DMS 273 treated with DMSO at 0.1 percent for 48 hours (cell line): ENCODE measurements around the gene SAE1.

Experiments used
- DNase-seq: peaks from one replicate; lab custom pipeline; 2025; lab: John Stamatoyannopoulos, UW

SAE1 gene

DNA sequence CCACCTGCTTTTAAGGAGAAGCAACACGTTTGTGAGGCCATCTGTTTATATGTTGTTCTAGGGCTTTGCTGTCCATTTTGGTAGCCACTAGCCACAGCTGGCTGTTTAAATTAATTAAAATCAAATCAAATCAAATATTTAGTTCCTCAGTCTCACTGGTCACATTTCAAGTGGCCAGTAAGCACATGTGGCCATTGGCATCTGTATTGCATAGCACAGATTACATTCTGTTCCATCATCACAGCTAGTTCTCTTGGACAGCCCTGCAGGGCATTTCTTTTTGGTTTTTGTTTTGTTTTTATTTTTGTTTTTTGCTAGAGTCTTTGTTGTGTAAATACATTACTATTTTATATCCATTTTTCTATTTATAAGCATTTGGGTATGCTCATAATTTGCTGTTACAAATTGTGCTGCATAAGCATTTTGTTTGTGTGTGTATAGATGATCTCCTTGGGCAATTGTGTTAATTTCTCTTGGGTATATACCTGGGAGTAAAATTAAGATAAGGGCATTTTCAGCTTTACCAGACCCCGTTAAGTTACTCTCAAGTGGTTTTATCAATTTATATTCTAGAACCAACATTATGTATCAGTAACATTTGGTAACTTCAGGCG is 31.3 kb downstream of the SAE1 start:
- no peak for DNase-seq

DNA sequence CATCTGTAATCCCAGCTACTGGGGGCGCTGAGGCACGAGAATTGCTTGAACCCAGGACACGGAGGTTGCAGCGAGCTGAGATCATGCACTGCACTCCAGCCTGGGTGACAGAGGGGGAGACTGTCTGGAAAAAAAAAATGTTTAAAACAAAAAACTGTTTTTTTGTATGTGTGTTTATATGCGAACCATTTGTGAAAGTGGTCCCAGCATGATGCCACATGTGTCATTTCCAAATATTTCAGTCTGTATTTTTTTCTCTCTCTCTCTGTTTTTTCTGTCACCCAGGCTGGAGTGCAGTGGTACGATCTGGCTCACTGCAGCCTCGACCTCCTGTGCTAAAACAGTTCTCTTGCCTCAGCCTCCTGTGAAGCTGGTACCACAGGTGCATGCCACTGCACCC is 37.4 kb downstream of the SAE1 start:
- DNase-seq: no peak

DNA sequence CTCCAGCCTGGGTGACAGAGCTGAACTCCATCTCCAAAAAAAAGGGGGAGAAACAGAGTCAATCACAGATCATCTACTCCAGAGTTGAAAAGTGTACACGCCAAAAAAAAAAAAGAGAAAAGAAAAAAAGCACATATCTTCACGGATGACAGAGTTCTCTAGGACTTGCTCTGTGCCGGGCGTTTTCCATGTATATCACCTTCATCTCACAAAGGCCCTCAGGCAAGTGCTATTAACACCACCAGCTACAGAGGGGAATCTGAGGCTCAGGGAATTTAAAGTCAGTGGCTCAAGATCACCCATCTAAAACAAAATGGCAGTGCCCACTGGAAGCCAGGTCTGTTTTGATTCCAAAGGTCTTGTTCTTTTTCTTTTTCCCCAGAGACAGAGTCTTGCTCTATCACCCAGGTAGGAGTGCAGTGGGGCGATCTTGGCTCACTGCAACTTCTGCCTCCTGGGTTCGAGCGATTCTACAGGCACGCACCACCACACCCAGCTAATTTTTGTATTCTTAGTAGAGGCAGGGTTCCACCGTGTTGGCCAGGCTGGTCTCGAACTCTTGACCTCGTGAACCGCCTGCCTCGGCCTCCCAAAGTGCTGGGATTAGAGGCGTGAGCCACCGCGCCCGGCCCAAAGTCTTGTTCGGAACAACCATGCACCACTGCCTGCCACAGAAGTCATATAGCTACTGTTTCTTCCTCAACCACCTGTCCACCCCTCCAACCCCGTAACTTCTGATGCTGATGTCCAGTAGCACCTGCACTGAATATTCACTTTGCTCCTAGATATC is 42.2 kb downstream of the SAE1 start:
- no peak for DNase-seq

DNA sequence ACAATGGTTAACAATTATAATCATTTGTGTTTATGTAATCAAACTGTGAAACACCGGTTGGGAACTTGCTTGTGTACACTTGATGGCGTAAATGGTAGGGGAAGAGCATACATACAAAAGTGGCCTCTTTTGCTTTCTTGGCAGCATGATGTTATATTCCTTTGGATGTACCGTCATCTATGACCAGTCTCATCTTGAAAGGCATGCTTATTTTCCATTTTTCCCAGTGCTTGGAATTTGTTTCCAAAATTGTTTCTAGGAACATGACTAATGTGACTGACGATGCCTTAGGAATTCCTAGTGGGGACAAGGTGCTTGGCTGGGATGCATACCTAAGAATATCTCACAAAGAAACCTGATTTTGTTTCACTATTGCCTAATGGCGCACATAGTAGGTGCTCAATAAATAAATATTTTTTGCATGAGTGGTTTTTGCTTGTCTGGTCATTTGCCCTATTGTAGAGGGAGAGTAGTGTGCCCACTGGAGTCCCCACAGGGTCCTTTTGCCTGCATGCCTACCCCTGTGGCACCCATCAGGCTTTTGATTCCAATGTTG is 45.5 kb downstream of the SAE1 start:
- DNase-seq: no peak

DNA sequence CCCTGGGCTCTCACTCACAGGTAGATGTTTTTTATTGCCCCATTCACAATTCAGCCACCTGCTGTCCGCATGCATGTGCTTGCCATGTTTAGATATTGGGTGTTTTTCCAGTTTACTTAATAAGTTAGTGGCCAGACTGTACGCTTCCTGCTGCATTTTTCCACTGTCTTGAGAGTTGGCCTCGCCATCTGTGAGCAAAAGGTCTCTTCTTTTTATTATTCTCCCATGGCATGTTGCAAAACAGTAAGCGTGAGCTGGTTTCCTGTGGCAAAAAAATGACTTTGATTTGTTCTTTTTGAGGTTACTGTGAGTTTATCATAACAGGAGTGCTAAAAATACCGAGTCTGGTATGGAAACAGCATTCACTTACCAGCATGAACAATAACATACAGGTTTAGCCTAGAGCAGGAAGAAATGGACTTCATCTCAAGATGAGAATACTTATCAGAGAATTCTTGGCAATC is 46.0 kb downstream of the SAE1 start:
- no peak for DNase-seq

DNA sequence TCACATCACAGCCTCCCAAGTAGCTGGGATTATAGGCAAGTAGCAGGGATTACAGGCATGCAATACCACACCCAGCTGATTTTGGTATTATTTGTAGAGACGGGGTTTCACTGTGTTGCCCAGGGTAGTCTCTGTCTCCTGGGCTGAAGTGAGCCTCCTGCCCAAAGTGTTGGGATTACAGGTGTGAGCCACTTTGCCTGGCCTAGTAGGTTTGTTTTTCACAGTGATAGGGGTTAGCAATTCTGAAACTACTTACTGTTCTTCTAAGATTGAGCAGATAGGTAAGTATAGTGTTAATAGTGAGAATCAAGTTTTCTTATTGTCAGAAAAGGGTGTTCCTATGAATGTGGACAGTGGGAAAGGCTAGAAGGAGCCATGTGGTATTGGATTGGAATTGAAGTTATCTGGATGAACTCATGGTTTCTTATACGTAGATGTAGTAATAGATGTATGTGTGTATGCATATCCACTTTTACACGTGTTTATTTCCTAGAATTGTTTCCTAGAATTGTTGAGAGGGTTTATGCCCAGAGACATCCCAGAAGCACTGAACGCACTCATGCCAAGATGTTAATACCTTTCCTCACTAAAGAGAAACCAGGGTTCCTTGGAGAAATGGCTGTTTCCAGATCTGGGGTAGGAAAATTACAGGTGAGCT is 49.1 kb downstream of the SAE1 start:
- no peak for DNase-seq

DNA sequence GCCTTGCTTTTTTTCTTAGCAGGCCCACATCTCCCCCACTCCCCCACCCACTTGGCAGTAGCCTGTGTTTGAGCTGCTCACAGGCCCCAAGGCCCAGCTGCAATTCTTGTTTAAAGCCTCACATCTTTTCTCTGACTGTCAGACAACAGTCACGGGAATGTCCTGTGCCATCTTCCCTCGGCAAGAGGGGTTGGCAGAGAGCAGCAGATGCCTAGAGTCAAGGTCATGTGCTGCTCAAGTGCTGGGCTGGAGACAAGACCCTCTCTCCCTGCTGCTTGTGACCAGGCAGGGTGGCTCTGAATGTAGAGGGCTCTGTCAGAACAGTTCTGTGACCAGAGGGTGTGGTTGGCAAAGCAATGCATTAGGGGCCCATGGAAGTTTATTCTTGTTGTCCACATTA is 53.0 kb downstream of the SAE1 start:
- DNase-seq: no peak

DNA sequence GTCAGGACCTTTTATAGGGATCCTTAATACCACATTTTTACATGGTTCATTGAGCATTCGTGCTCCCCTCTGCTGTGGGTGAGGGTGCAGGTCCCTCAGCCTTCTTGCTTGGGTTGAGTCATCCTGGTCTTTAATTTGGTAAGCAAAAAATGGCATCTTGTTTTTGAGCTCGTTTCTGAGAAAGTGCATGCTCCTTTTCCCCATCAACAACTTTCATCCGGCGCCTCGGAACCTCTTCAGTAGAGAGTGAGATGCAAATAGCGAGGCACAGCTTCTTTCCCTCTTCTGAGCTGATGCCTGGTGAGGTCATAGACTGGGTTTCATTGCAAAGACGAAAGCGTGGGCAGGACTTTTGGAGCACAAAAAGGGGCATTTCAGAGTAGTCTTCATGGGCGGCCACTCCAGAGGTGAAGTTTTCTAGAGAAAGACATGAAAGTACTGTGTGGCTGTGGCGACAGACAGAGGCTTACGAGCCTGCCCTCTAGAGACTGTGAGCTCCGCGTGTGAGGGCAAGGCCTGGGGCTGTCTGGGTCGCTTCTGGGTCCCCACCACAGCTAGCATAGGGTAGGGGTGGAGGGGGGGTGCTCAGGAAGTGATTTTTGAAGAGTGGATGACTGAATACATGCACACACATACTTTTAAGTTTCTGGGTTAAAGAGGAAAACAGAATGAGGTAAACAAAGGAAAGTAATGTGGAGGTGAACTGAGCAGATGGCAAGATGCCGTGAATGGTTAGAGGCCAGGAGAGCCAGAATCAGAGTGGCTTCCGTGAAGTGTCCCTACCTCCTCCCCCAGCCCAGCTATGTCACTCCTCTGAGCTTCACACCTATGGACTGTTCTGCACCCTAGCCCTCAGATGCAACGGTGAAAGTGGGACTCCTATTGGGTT is 56.1 kb downstream of the SAE1 start:
- DNase-seq: no peak

DNA sequence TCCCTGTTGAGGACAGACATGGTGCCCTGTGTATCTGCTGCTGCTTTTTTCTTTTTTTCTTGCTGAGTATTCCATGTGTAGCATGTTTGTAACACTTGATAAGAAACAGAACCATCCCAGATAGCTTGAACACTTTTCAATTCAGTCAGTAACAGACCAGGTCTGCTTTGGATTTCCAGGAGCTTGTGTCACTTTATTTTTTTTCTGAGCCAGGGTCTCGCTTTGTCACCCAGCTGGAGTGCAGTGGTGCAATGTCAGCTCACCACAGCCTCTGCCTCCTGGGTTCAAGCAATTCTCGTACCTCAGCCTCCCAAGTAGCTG is 56.7 kb downstream of the SAE1 start:
- no peak for DNase-seq

DNA sequence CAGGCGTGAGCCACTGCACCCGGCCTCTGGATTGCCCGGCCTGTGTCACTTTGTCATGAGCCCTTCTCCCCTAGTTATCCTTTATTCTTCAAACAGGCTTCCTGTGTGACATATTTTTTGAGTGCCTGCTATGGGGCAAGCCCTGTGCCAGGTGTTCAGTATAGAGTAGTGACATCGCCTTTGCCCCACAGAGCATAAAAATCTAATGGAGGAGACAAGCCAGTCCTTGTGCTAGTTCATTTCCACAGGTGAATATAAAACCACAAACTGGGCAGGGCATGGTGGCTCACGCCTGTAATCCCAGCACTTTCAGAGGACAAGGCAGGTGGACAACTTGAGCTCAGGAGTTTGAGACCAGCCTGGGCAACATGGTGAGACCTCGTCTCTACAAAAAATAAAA is 57.2 kb downstream of the SAE1 start:
- no peak for DNase-seq

DNA sequence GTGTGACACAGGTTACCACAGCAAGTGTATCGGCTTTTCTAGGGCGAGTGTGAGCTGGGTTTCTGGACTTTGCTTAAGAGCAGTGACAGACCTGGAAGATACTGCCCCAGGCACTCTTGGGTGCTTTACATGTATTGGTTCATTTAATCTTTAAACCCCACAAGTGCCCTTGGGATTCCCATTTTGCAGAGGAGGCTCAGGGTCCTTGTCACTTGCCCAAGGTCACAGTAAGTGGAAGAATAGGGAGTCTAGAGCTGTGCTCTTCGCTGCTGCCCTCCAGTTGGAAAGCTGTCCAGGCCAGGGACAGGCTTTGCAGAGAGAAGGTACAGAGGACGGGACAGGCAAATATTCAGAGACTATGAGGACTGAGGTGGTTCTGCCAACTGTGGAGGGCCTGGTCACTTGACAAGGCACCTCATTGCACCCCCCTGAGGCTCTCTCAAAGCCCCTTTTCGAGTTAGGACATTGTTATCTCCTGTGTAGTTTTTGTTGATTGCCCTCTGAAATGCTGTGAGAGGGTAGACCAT is 57.9 kb downstream of the SAE1 start:
- DNase-seq: no peak

DNA sequence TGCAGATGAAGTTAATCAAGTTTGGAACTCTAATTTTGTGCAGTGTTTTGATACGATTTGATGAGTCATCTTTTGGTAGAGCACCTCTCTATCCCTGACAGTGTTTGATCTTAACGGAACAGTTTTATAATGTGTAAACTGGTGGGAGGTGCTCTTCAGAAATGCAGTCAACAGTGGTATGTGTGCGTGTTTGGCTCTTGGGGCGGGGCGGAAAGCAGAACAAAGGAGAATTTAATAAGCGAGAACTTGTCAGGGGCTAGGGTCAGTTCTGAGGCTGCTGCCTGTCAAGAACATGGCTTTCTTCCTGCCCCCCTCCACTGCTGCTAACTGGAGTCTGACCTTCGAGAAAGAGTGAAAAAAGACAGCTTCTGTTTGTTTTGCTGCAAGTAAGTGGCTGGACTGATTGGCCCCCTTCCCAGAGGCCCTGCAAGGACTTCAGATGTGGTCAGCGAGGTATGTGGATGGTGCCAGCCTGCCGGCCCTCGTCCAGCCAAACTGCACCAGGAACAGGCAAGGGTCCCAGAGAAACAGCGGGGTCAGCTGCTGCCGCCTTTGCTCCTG is 59.6 kb downstream of the SAE1 start:
- no peak for DNase-seq

DNA sequence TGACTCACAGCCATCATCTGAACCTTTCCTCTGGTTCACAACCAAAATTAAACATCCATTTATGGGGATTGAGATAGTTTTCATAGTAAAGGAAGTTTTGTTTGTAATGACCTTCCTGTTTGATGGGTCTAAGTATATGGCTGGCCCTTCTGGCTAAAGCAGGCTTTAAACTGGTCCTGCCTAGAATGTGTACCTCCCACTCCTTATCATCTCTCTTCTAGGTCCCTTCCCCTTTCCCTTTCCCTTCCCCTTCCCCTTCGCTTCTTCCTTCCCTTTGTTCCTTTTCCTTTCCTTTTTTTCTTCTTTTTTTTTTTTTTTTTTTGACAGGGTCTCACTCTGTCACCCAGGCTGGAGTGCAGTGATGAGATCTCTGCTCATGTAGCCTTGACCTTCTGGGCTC is 64.8 kb downstream of the SAE1 start:
- DNase-seq: no peak

DNA sequence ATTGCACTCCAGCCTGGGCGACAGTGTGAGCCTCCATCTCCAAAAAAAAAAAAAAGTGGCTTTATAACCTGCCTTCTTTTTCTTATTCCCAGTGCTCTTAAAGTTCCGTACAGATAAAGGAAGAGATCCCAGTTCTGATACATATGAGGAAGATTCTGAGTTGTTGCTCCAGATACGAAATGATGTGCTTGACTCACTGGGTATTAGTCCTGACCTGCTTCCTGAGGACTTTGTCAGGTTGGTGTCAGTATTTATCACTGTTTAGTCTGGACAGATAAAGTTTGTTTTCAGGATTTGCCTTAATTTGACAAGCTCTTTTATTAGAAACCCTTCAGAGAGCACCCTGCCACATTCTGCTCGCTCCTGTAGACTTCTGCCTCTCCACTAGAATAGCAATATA is 66.5 kb downstream of the SAE1 start:
- DNase-seq: no peak

DNA sequence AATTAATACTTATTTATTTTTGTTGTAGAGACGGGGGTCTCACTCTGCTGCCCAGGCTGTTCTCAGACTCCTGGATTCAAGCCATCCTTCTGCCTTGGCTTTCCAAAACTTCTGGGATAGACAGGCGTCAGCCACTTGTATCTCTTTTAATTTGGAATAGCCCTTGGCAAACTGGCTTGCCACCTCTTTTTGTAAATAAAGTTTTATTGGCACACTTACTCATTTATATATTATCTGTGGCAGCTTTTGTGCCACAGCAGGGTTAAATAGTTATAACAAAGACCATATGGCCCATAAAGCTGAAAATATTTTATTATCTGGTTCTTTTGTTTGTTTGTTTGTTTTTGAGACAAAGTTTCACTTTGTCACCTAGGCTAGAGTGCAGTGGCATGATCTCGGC is 69.9 kb downstream of the SAE1 start:
- no peak for DNase-seq

DNA sequence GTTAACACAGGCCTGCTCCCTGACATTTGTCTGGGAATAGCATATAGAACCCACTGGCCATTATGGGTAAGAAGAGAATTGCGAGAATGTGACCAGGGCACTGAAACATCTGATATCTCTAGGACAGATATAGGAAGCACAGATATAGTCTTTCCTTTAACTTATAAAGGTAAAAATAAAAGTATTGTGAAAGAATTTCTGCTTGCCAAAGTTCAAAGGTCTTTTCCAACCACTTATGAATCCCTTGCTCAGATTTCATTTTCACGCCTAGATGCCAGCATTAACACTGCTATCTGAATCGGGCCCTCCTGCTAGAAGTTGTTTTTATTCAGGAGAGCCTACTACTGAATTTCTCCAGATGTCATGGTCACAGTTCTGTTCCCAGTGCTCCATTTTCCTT is 72.6 kb downstream of the SAE1 start:
- DNase-seq: no peak

DNA sequence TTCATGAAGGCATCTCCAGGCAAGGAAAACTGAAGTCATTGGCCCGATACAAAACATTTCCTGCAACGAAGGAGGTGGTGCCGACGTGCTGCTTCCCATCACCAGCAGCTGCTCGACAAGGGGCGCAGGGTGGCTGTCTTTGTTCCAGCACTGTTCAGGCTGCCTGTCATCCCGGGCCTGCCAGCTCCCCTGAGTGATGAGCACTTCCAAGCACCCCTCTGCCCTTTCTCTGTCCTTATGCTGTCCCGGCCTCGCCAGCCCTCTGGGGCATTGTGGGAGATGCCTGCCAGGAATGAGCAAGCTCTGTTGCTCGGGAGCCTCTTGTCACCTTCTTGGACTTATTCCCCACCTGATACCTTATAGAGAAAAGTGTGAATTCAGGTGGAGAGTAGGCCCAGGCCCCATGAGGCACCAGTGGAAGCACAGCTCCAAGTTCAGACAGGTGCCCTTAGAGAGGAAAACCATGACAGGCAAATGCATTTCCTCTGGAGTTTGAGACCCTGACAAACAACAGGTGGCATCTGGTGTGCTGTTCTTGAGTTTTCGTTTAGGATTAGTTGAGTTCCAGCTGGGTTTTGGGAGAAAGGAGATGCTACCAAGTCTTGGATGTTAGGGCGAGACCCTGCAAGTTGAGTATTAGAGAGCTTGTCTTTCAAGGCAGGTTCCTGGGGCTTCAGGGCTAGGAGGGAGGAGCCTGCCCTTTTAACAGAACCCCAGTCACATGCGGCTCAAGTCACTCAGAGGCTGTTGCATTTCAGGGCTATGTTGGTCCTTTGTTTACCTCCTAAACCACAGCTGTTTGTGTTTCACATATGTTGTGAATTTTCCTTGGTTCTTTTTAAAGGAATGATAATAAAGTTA is 78.9 kb downstream of the SAE1 start:
- DNase-seq: no peak

DNA sequence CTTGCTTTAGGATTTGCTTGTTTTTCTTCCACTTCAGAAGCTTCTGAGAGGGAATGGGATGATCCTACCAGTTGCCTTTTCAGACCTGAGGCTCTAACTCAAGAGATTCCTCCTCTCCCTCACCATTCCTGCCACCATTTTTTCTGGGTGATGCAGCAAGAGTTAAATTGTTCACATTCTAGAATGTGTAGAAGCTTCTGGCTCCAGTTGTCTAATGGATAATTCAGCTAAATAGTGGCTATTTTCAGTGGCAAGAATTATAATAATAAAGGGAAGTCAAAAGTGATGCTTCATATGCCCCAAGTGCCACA is 79.5 kb downstream of the SAE1 start:
- no peak for DNase-seq

DNA sequence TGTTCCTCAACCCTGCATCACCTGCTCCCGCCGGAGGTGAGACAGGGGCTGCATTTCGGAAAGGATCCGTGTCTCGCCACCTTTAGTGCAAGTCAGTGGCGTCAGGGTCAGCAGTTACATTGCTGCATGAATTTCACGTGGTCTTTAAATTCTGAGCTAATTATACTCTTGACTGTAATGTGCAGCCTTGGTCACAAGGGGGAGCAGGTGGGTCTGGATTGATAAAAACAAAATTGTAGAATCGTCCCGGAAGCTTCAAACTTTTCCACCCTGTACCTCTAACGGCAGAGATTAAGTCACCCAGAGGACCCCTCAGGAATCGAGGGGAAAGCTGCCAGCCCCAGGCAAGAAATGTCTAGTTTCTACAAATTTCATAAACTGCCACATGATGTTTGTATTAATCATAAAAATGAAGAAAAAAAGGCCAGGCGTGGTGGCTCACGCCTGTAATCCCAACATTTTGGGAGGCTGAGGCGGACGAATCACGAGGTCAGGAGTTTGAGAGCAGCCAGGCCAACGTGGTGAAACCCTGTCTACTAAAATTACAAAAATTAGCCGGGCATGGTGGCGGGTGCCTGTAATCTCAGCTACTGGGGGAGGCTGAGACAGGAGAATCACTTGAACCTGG is 80.2 kb downstream of the SAE1 start:
- peak; percentile 43 for DNase-seq

DNA sequence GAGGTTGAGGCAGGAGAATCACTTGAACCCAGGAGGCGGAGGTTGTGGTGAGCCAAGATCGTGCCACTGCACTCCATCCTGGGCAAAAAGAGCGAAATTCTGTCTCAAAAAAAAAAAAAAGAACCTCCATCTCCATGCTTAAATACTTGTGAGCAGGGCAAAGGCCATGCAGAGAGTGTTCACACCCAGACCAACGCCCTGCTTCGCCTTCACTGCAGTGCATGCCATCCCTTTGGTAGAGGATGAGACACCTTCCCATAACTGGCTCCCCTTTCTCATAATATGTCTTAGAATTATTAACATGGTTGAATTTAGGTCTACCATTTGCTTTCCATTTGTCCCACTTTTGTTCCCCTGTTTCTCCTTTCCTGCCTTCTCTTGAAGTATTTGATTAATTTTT is 84.9 kb downstream of the SAE1 start:
- no peak for DNase-seq
